Ovary (tissue), 3 donors: ENCODE measurements around the gene CYFIP2.

Experiments
- CTCF ChIP-seq, 3 donors: fragments of 450-650 bp in 2 of 3; fragments of 200-600 bp in 1 of 3; IDR thresholded peaks; one replicate each; pipeline versions ENCODE4 v1.5.1 to v1.8.0; 2016 to 2022; ENCODE audit warnings: antibody characterized with exemption in 3 of 3, mild to moderate bottlenecking in 1 of 3
- EP300 ChIP-seq: sonication (generic); formaldehyde crosslinking; IDR thresholded peaks from one replicate; pipeline ENCODE4 v1.6.1; 2017; ENCODE audit warnings: antibody characterized with exemption
- POLR2A ChIP-seq: fragments of 450-650 bp; IDR thresholded peaks from one replicate; pipeline ENCODE4 v1.6.1; 2017; ENCODE audit warnings: antibody characterized with exemption, mild to moderate bottlenecking, moderate library complexity
- donor health status: DM: no; HTN: no; CAD: no.

GRCh38 chr5:157241483-157241882 is 24.4 kb upstream of the CYFIP2 start:
- TF ChIP-seq CTCF (IDR thresholded peaks at IDR 0.05) (no peak), POLR2A (no peak), EP300 (no peak)
